WTC11 (cell line): Measurements from ENCODE around the gene IGHMBP2.

ENCODE experiments used
- KAT7 ChIP-seq: sonication (generic); formaldehyde crosslinking; IDR thresholded peaks from 2 replicates; pipeline ENCODE4 v1.8.1; 2023; ENCODE audit warnings: missing genetic modification reagents, mild to moderate bottlenecking, borderline replicate concordance
- ZSCAN18 ChIP-seq: fragments of 250-450 bp; sonication (Bioruptor Pico); IDR thresholded peaks from 2 replicates; pipeline ENCODE4 v2.1.2; 2022; ENCODE audit warnings: mild to moderate bottlenecking, moderate library complexity
- TF ChIP-seq, protein P1 (sequence below): fragments of 200-600 bp; IDR thresholded peaks from 2 replicates; pipeline ENCODE4 v1.8.0; 2022; ENCODE audit warnings: antibody characterized with exemption

GRCh38 chr11:68962527-68963250 is 59.0 kb downstream of the IGHMBP2 start:
- no peak for TF ChIP-seq ZSCAN18 (CRISPR knock-in tag)
- no peak for TF ChIP-seq KAT7 (CRISPR knock-in tag)
- TF ChIP-seq, protein P1, sequence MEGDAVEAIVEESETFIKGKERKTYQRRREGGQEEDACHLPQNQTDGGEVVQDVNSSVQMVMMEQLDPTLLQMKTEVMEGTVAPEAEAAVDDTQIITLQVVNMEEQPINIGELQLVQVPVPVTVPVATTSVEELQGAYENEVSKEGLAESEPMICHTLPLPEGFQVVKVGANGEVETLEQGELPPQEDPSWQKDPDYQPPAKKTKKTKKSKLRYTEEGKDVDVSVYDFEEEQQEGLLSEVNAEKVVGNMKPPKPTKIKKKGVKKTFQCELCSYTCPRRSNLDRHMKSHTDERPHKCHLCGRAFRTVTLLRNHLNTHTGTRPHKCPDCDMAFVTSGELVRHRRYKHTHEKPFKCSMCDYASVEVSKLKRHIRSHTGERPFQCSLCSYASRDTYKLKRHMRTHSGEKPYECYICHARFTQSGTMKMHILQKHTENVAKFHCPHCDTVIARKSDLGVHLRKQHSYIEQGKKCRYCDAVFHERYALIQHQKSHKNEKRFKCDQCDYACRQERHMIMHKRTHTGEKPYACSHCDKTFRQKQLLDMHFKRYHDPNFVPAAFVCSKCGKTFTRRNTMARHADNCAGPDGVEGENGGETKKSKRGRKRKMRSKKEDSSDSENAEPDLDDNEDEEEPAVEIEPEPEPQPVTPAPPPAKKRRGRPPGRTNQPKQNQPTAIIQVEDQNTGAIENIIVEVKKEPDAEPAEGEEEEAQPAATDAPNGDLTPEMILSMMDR = no peak
